HG03432 (cell line): ENCODE data around the gene UVRAG.

Experiments used
- ATAC-seq: cut with Tn5 transposase; IDR thresholded peaks from one replicate; pipeline ENCODE4 v1.9.1; 2021; ENCODE audit warnings: mild to moderate bottlenecking, moderate library complexity; ENCODE audit not compliant: unreplicated experiment

Gene UVRAG

DNA sequence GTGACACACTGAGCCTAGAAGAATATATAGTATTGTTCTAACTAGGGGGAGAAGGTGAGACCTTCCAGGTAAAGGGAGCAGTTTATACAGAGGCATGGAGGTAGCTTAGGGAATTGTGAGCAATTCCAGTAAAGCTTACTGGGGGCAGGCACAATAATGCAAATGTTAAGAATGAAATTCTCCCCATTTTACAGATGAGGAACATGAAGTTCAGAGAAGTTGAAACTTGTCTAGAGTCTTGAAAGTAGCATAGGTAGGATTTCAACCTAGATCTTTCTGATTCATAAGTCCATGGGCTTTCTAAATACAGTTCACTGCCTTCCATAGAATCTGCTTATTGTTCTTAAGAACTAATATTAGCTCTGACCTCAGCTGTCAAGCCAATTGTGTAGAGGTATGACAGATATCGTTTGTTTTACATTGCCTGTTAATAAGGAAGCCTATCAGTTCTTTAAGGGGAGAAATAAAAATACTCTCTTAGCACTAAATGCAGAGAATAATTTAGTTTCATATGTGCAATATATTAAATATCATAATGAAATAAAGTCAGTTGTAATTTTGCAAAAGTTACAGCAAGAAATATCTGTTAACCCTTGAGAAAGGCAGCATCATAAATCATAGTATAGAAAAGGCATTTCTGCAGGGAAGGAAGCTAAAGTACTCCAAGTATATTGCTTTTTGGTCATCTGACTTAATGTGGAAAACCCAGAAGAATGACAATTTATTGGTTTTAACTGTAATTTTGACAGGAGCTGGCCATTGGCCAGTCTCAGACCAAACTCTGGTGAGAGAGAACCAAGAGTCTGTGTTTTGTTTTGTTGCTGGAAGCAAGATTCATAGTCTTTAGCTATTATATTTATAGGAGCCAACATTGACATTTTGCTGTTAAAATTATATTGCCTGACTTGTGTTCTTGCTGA is 181.8 kb downstream of the UVRAG start:
- no peak for ATAC-seq

DNA sequence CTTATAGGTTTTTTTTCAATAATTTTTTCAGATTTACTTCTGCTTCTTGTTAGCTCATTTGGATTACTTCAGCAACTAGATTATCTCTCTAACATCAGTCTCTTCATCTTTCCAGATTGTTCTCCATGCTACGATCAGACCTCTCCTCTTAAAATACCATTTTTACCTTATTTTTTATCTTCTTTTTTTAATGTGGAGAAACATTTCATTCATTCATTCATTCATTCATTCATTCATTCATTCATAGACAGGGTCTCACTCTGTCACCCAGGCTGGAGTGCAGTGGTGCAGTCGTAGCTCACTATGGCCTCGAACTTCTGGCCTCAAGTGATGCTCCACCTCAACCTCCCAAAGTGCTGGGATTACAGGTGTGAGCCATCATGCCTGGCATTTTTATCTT is 189.4 kb downstream of the UVRAG start:
- no peak for ATAC-seq

DNA sequence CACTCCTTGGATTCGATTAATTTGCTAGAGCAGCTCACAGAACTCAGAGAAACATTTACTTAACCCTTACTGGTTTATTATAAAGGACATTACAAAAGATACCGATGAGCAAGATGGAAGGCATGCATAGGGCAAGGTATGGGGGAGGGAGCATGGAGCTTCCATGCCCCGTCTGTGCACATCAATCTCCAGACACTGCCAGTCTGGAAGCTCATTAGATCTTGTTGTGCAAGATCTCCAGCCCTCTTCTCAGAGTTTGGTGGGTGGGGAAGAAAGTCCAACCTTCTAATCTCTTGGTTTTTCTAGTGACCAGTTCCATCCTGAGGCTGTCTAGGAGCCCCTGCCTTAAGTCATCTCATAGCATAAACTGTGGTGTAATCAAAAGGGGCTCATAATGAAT is 190.7 kb downstream of the UVRAG start:
- ATAC-seq: no peak

DNA sequence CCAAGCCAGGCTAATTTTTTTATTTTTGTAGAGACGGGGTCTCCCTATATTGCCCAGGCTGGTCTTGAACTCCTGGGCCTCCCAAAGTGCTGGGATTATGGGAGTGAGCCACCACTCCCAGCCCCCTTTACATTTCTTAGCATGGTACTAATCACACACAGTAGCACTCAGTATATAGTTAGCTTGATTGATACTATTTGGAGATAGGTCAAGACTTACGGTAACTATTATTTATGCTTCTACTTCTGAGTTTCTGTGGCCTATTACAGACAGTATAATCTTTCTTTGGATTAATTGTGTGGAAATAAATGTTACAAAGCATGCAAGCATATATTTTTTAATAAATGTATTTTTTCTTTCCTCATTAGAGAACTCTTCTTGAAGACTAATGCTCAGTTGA is 192.2 kb downstream of the UVRAG start:
- no peak for ATAC-seq

DNA sequence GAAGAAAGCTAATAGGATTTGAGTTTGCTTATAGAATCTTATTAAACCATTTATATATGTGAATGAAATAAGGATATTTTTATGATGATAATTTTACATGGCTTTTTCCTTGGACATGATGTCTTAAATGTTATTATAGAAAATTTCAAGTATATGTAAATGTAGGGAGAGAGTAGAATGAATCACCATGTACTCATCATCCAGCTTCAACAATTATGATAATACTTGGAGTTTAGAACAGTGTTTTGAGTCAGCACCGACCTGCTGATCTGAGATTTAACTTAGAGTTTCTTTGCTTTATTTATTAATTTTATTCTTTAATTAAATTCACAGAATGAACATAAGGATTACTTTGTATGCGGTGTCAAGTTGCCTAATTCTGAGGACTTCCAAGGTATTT is 193.5 kb downstream of the UVRAG start:
- no peak for ATAC-seq

DNA sequence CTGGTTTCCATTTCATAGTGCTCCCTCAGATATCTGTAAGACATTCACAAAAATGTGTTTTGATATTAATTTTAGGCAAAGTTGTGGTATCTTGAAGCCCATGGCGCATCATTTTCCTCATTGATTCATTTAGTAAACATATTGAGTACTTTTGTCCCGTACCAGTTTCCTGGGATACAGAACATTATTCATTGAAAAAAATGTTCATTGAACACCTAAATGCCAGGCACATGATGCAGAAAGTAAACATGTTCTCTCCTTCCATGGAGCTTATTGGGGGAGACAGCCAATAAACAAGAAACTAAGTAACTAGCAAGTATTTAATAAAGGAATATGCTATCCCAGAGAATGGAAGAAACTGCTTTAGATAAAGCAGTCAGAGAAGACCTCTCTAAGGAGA is 195.0 kb downstream of the UVRAG start:
- no peak for ATAC-seq

DNA sequence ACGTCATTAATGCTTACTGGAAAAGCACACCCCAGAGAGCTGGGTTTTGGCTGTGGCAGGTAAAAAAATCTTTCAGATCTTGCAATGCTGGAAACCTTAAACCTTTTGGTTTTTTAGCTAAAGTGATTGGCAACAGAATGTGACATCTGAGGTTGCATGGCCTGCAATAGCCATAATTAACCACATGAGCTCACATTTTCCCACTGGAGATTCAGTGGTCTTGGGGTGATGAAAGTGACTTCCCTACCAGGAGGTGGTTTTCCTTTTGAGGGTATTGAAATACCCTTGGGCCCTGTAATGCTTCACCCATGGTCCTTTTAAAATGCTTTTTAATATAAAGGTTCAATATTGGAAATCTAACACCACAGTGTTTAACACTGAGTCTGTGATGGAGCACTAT is 198.5 kb downstream of the UVRAG start:
- no peak for ATAC-seq

DNA sequence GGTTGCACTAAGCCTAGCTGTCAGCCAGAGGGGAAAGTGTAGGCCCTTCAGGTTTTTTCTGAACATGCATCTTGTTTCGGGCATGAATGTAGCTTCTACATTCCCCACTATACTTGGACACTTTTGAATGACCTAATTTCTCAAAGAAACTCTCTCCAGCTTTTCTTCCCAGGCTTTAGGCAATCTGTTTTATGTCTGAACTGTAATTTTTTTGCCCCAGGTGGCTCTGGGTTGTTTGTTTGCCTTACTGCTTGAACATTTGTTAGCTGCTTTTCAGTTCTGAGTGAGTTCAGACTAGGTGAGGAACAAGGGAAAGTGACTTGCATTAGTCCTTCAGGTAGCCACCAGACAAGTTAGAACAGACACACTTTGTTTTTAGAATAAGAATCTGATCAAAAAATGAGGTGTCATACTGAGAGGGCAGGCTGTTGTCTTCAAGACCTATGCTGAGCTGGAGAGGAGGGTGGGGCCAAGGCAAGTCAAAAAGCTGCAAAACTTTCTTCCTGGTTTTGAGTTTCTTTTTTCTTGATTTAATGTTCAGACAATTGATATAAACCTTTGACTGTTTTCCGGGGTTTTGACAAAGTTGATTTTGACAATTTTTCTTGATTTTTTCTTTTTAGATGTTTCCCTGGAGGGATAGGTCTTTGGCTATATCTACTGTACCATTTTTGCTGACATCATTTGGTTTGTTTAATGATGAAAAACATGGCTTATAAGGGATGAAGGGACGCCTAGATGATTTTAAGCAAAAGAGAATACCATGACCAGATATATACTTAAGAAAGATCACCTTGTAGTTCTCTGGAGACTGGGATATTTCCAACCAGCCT is 208.4 kb downstream of the UVRAG start:
- no peak for ATAC-seq

DNA sequence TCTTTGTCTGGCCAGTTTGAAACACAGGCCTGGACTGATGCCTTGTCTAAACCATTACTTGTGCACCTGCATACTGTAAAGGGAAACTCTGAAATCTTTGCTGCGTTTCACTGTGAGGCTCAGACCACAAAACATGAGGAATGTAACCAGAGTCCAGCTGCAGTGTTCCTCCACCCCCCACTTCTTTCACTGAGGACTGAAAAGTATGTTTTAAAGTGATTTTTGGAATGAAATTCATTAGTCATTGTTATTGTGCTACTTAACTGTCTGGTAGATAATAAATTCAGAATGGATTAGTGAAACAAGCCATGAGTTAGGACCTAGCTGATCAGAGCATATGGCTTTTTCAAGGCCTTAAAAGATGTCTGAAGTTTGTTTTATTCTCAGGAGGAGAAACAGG is 210.1 kb downstream of the UVRAG start:
- ATAC-seq: no peak

DNA sequence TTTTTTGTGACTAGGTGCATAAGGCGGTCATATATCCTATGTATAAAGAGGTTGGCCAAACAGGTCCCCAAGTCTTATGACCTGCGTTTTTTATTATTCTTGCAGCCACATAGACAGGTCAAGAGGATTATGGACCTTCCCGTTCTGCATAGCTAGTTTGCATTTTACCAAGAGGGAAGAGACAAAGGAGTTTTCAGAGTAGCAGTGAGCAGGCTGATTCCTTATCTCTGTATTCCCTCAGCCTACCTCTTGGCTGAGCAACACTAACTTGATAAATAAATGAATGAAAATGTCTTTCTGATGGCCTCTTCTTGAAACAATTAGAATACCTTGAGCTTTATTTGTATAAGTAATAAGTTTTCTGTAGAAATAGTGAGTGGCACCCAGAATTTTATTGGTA is 210.8 kb downstream of the UVRAG start:
- ATAC-seq: no peak

DNA sequence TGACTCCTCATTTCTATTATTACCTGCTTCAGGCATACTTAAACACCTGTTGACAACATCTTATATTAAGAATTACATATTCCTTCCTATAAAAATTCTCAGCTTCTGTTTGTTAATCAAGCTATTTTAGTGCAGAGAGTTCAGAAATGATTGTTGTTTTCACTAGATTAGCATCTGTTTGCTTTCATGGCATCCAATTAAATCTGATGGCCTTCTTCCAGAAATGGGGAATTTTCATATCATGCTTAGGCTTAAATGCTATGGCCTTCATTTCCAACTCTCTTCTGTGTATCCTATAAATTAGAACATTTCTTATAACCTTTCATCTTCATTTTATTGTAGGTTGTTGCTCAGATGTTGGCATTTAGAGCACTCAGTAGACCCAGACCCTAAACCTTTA is 211.3 kb downstream of the UVRAG start:
- no peak for ATAC-seq

DNA sequence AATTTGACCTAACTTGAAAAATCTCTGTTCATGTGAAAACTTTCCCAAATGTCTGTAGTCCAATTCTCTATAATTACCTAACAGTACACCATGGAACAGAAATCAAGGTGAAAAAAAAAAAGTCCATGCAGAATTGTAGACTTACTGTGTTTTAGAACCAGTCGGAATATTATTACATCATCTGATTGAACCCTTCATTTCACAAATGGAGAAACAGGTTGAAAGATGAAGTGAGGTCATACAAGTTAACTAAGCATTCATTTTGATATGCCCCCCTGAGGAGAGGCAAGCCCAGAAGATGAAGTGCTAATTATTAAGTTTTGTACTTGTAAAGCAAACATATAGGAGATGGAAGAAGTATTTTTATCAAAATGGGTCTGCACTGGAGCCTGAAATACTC is 211.9 kb downstream of the UVRAG start:
- ATAC-seq: no peak

DNA sequence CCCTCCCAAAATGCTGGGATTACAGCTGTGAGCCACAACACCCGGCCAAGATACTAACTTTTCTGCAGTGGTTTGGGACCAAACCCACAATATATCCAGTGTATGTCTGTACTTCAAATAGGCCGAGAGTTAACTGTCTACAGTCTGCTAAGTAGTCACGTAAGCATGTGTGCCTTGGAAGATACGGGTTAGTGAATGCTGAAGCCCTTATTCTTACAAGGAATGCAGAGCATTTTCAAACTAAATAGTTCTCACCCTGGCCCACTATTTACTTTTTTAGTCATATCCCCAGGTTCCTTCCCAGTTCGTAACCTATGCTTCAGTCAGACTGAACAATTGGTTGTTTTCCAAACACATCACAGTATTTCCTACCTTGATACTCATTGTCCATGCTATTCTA is 215.3 kb downstream of the UVRAG start:
- no peak for ATAC-seq

DNA sequence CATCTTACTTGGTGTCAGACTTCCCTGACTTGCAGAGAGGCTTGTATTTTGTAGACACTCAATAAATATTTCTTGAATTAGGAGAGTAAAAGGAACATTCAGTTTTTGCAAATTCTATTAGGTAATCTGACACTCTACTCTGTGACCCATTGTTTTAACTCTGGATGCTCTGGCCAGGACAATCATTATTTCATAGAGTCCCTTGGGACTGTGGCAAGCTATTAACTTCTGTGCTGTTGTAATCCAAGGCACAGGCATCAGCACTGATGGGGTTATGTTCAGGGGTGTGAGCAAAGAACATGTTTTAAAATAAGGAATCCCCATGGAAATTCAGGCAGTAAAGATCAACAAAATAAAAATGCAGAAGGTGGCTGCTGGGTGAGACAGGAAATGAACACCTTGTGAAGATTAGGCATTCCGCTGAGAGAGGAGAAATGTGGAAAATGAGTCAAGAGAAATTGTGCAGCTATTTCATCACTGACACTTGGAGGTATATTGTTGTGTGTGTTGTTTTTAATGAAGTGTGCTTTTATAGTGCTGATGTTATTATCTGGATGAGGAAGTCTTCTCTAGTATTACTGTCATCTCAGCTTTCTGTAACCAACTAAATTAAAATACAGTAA is 216.1 kb downstream of the UVRAG start:
- no peak for ATAC-seq

DNA sequence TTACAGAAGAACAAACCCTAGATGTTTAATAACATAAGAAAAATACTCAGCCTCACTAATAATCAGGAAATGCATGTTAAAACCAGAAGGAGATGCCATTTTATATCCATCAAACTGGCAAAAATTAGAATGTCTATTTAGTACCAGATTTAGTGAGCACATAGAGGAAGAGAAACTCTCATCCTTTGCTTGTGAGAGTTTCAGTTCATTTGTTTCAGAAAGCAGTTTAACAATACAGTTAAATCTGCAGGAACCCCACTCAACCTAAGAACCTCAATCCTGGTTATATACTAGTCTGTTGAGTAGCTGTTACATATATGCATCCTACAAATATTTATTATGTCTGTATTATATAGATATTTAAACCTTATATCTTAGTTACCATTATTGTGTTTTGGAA is 218.7 kb downstream of the UVRAG start:
- no peak for ATAC-seq

DNA sequence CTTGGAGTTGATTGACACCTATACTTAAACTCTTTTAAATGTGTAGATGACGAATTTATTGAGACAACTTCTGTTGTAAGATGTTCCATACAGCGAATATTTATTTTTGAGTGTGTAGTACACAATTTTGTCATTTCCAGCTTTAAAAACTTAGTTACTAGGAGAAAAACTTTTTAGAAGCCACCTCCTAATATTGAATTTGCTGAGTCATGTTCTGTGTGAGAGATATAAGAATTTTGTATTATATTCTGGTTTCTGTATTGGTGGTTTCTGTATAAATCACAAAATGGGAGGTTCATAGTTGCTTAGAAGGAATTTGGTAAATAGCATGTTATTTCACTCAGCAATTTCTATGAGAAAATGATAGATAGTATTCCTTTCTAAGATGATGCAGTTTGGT is 220.0 kb downstream of the UVRAG start:
- no peak for ATAC-seq

DNA sequence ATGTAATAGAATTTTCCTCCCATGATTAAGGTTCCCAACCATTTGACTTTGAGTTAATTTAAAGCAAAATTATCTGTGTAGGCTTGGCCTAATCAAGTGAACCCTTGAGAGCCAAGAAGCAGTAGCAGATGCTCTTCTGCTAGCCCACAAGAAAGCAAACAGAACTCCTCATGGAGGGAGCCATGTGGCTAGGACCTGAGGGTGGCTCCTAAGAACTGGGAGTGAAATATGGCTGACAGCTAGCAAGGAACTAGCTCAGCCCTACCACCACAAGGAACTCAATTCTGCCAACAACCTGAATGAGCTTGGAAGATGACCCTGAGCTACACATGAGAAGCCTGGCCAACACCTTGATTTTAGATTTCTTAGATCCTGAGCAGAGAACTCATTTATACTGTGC is 223.6 kb downstream of the UVRAG start:
- ATAC-seq: no peak

DNA sequence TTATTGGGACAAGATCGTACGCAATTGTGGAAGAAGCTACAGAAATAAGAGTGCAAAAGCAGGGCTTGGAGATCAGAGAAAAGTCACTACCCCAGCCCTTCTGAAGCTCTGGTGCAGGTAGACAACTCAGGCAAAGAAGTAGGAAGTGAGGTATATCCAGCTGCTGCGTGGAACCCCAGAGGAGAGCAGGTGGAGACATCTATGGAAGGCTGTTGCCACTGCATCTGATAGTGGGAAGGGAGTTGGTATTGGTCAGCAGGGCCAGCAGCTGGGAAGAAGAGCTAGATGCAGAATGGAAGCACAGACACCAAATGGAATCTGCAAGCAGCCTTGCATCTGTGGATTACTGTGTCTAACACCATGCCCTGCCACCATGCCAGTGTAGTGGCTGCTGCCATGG is 226.2 kb downstream of the UVRAG start:
- no peak for ATAC-seq

DNA sequence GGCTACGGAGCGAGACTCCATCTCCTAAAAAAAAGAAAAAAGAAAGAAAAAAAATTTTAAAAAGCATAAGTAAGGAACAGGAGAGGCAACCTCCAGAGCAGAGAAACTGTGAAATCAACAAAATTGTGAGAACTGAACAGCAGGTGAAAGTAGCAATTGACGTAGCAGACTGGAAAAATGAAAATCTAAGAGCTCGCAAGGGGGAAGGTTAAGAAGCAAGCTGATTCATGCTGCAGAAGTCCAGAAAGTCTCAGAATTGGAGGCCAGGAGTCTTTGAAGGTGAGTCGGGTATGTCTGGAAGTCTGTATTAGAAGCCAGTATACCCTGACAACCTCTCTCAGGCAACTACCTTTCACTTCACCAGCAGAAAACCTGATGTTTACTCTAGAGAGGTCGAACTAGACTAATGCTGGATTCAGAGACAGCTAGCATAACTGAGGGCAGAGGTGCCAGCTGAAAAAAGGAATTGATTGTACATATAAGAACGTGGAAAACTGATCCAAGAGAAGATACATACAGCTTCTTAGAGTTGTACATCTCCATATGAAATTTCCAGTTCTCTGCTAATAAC is 229.8 kb downstream of the UVRAG start:
- no peak for ATAC-seq

DNA sequence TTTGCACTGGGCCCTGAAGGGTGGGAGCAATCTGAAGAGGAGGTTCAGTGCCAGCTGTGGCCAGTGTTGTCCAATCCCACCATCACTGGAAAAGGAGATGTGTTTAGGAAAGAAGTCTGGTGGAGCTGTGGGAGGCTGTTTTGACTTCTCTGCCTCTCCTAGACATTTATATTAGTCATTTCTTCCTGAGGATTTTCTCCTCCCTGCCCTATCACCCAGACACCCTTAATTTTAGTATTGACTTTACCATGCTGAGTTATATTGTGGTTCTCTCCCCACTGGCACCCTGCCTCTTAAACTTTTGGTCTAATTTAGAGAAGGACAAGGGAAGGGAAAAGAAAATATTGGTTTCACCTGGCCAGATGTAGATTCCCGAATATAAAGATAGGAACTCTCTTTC is 232.2 kb downstream of the UVRAG start:
- ATAC-seq: no peak

DNA sequence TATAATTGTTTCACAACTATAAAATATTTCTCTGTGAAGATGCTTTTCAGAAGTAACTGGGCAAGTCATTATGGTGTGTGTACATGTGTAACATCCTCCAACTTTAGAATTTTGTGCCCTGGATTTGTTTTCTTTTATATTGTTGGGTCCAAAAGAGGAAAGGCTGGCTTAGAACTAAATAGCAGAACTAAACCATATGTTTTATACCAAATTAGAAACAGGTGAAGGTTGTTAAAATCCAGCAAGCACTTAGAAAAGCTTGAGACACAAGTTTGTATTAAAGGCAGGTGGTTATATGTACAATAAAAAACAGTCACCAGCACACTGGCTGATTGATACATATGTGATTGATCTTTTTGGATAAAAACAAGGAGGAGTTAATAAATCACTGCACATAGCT is 232.8 kb downstream of the UVRAG start:
- ATAC-seq: no peak
